Measurements from ENCODE around the gene MED12L. TPM values are rescaled to one million over a fixed set of nuclear protein-coding genes. Genes with fewer than 3 reads are reported as not detected.

Gene MED12L
- total and polyA plus RNA-seq, 9 of the 15 experiments (the other 6 are each of a cell fraction or from before 2014, with no cell fraction given): not detected

DNA sequence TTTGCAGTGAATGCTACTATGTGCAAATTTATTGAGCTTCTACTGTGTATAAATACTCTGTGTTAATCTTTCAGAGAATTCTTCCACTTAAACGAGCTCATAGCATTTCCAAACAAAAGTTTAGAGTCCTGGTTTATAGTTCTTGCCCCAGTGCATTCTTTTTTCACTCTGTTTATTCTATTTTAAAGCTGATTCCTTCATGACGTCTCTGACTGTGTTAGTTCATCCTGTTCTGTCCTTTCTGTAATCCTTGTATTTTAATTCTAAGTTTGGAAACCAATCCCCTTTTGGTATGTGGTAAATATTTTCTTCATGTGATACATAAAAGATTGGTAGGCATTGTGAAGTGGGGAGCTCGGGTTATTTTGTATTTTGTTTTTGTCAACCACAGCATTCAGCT is 174.2 kb downstream of the MED12L start:
- ATAC-seq (no peak), FAIRE-seq (no peak), DNase-seq (ENCODE audit: extremely low read depth in 1 of 4, low spot score in 3 of 4) (no peak)
- Histone ChIP-seq H3K27me3 (ENCODE audit: control insufficient read depth in 2 of 2, insufficient read depth in 2 of 2, low read length in 2 of 2) (peaks cover 0 to 15% of the 10 kb centered on the region in 2 experiments; a peak in 3 of 5 replicates), H3K4me3 (no peak overlapping the region), H3K4me2 (ENCODE audit: insufficient read depth, low read length) (no peak overlapping the region), H3K9me3 (replicated peaks; ENCODE audit: control insufficient read depth, insufficient read depth, low read depth, low read length) (no peaks in the 10 kb centered on the region), H3K9me1 (ENCODE audit: control insufficient read depth, insufficient read depth, low read length) (no peaks in the 10 kb centered on the region), H3K36me3 (ENCODE audit: control insufficient read depth, insufficient read depth, low read length) (no peaks in the 10 kb centered on the region), H4K20me1 (replicated peaks; ENCODE audit: control insufficient read depth, insufficient read depth, low read length) (no peaks in the 10 kb centered on the region), H3K27ac (ENCODE audit: extremely low read depth, low read depth, low read length) (no peak overlapping the region), H3K9ac (ENCODE audit: insufficient read depth in 1 of 2, low read depth in 2 of 2, low read length in 2 of 2) (no peak overlapping the region), H3K79me2 (ENCODE audit: control insufficient read depth, insufficient read depth, low read length) (no peaks in the 10 kb centered on the region), H2AFZ (ENCODE audit: low read depth, low read length) (no peak overlapping the region), H3K4me1 (replicated peaks in 1 of 2; ENCODE audit: control insufficient read depth in 2 of 2, insufficient read depth in 2 of 2, low read length in 2 of 2) (no peaks in the 10 kb centered on the region)
- ChIA-PET CTCF (ENCODE audit: low intra/inter-chr PET ratio) (no interaction called here), POLR2A (interaction anchor here (1.2 kb wide), 2 partner anchors 11 to 41 kb away, joined by 3 to 4 read pairs; no protein-coding TSS in a partner anchor)
- intact Hi-C loops (cut with micrococcal nuclease) (no loop called here), in situ Hi-C loops (cut with MboI) (no loop called here)
- TF ChIP-seq FOSL1 (tag; conservative IDR thresholded peaks at IDR 0.05) (no peak), STAT5B (CRISPR knock-in tag; IDR thresholded peaks at IDR 0.05) (no peak), UBTF (IDR thresholded peaks at IDR 0.05; ENCODE audit: borderline replicate concordance in 1 of 2, low read depth in 2 of 2, low read length in 2 of 2) (no peak), NONO (IDR thresholded peaks at IDR 0.05; ENCODE audit: low read depth in 2 of 2, low read length in 1 of 2) (no peak), ZNF316 (IDR thresholded peaks at IDR 0.05) (no peak), DACH1 (IDR thresholded peaks at IDR 0.05; ENCODE audit: partially characterized antibody) (no peak), ZNF695 (CRISPR knock-in tag; IDR thresholded peaks at IDR 0.05) (no peak), KAT8 (IDR thresholded peaks at IDR 0.05; ENCODE audit: low read depth) (no peak), FOXK2 (conservative IDR thresholded peaks at IDR 0.05 in 1 of 2, IDR thresholded peaks at IDR 0.05 in 1 of 2; ENCODE audit: low read depth in 2 of 2) (no peak), HDAC1 (IDR thresholded peaks at IDR 0.05) (no peak), FOXA3 (CRISPR knock-in tag; conservative IDR thresholded peaks at IDR 0.05 in 1 of 2, IDR thresholded peaks at IDR 0.05 in 1 of 2) (no peak)
- TF ChIP-seq, protein P1, sequence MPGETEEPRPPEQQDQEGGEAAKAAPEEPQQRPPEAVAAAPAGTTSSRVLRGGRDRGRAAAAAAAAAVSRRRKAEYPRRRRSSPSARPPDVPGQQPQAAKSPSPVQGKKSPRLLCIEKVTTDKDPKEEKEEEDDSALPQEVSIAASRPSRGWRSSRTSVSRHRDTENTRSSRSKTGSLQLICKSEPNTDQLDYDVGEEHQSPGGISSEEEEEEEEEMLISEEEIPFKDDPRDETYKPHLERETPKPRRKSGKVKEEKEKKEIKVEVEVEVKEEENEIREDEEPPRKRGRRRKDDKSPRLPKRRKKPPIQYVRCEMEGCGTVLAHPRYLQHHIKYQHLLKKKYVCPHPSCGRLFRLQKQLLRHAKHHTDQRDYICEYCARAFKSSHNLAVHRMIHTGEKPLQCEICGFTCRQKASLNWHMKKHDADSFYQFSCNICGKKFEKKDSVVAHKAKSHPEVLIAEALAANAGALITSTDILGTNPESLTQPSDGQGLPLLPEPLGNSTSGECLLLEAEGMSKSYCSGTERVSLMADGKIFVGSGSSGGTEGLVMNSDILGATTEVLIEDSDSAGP (CRISPR knock-in tag; IDR thresholded peaks at IDR 0.05): no peak
- no TSS peak for BruUV-seq (replicated peaks)
- WGBS (ENCODE audit: insufficient coverage, low coverage, missing lambda C conversion rate): 0% methylated on average over 3 of the region's 3 CpGs

Data from K562 (cell line).